ENCODE data around the gene COL4A1.

The COL4A1 gene

GRCh38 chr13:110341445-110342244 is 34.7 kb upstream of the COL4A1 start:
- DNase-seq: no peak

DNA sequence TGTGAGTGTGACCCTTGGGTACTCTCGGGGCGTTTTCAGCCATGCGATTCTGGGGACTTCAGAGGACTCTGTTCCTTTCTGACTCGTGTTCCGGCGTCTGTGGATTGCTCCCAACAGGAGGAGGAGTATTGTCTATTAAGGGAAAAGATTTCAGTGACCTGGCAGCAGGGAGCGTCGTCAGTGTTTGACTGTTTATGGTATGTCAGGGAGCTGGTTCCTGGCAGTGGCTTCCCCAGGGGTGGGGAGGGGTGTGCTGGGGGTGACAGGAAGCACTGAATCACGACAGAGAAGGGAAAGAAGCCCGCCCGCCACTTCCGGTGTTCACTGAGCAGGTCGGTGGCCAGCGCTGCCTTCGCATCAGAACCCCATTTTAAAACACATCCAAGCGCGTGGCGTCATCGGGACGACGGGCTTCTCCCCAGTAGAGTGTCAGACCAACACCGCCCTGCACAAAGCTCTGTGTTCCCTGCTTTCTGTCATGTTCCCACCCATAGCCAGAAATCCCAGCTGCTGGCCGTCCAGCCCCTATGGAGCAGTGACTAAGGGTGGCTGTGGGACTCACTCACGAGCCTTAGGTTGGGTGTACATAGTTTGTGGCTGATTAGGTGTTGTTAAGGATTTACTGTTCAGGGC is 34.0 kb upstream of the COL4A1 start:
- DNase-seq: no peak

DNA sequence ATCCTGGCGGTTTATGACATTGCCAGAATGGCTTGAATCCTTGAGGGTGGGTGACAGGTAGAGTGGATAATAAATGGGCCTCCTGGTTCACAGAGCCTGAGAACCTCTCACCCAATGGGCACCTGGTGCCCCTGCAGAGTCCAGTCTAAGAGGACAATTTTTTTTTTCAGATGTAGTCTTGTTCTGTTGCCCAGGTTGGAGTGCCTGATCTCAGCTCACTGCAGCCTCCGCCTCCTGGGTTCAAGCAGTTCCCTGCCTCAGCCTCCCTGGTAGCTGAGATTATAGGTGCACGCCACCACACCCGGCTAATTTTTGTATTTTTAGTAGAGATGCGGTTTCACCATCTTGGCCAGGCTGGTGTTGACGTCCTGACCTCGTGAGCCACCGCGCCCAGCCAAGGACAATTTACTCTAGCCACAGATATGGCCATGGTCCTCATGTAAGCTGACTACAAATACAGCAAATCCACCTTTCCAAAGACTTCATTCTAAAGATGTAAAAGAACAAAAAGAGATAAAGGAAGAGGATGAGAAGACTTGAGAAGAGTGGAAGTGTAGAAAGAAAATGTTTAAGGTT is 33.1 kb upstream of the COL4A1 start:
- no peak for DNase-seq

DNA sequence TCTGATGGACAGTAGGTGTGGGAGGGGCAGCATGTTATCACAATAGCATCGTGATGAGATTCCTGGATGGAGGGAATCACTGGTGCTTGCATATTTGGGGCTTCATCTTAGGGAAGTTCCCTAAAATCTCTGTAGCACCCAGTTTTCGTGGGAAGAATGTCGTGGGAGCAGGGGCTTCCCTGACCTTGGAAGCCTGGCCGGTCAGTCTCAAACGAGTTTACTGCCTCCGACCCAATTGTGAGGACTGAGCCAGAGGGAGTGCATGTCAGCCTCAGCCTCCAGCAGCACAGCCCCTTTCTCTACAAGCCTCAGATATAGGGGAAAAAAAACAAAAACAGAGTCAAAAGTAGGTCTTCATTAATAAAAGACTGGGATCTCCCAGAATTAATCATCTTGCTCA is 32.3 kb upstream of the COL4A1 start:
- no peak for DNase-seq

- DNase-seq: no peak
These were observed 31.6 kb upstream of the COL4A1 start for GRCh38 chr13:110338441-110339101.

- no peak for DNase-seq
These were observed 30.3 kb upstream of the COL4A1 start for GRCh38 chr13:110337247-110337646.

GRCh38 chr13:110336681-110337080 is 29.7 kb upstream of the COL4A1 start:
- no peak for DNase-seq

GRCh38 chr13:110336108-110336507 is 29.2 kb upstream of the COL4A1 start:
- no peak for DNase-seq

- DNase-seq: no peak
These were observed 28.0 kb upstream of the COL4A1 start for GRCh38 chr13:110334841-110335490.

- DNase-seq: no peak
These were observed 27.3 kb upstream of the COL4A1 start for GRCh38 chr13:110334256-110334655.

DNA sequence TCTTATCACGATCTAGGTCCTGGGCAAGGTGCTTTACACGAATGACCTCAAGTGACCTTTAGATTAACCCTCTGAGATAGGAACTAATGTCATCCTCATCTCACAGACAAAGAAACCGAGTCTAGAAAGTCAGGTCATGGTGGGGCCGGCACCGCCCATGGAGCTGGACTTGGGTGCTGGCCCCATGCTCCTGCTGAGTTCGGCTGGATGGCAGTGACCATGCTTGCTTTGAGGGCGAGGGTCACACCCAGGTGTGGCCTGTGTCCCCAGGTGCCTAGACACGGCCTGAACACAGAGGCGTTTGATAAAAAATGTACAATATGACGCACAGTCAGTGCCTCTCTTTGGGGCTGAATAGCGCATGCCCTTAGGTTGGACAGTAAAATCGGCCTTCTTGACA is 26.9 kb upstream of the COL4A1 start:
- no peak for DNase-seq

DNA sequence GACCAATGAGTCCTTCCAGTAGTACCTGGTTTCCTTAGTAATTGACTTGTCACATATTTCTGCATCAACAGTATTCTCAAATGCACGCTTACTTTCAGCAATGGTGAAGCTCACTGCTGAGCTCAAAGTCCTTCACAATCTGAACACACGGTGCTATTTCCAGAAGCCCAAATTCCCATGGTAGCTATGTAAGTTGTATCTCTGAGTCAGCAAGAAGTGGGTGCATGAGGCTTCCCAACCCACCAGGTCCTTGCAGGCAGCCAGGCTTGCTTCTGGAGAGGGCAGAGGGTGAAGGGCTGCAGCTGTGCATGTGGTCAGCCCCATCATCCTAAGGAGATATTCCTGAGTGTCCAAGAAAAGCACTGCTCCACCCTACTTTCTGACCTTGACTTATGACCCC is 25.8 kb upstream of the COL4A1 start:
- DNase-seq: no peak

- no peak for DNase-seq
These were observed 24.4 kb upstream of the COL4A1 start for GRCh38 chr13:110331362-110331761.

- no peak for DNase-seq
These were observed 23.6 kb upstream of the COL4A1 start for GRCh38 chr13:110330491-110331011.

- DNase-seq: no peak
These were observed 23.0 kb upstream of the COL4A1 start for GRCh38 chr13:110329798-110330461.

DNA sequence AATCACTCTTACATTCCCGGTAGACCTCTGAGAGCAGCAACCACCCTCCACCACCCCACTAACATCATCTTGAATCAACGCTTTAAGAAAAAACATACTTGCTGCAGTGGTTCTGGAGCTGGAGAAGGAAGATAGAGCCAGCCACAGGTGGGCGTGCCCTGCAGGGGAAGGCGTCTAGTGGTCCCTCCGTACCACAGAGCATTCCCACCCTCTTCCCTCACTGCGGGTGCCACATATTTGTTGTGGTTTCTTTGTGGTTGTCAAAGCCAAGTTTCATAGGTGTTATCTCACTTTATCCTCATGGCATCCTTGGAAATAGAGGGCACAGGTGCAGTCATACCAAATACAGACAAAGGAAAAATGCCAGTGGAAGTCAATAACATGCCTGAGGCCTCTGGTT is 22.3 kb upstream of the COL4A1 start:
- DNase-seq: no peak

DNA sequence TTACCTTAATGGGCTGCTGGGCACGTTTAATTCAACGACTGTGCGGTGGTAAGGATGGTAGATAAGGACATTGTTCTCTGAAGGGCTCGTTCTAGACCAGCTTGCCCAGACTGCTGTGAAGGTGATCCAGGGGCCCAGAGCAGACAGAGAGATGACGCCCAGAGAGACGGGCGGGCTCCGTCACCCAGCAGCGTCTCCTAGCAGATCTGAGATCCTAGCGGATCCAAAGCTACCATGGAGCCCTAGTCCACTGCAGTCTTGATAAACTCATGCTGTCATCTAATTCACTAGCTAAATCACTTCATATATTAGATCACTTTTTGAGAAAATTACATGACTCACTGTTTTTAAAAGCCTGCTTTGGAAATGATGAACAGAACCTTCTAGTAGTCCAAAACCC is 21.6 kb upstream of the COL4A1 start:
- DNase-seq: no peak

- no peak for DNase-seq
These were observed 20.2 kb upstream of the COL4A1 start for GRCh38 chr13:110327051-110327721.

- no peak for DNase-seq
These were observed 19.4 kb upstream of the COL4A1 start for GRCh38 chr13:110326263-110326904.

DNA sequence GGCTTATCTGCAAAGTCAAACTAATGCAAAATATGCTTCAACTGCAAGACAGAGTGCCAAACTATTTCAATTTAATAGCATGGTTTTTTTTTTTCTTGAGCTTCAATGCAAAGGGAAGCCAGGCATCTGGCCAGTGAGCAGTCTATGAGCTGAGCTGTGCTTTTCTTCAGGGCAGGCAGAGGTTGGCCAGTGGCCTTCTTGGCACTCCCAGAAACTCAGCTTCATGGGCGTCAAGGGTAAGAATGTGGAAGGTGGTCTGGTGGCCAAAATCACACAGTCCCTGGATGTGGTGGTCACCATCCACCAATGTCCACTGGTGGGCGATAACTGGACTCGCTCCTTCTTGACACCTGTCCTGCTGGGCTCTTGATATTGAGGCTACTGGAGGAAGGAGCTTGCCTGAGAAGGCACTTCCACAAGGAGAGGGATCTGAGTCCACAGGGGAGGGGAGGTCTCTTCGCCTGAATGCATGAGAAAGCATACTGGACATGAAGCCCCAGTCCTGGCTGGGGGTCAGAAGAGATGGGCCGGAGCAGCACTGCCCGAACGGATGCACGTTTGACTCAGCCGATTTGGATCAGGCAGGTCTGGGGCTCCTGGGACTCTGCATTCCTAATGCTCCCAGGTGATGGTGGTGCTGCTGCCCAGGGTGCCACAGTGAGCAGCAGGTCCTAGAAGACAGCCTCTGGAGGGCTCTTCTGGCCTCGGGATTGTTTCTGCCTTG is 17.2 kb upstream of the COL4A1 start:
- no peak for DNase-seq

Data from SHP77 treated with DMSO at 0.1 percent for 48 hours (cell line).